ENCODE measurements around the gene FSTL4.

DNA sequence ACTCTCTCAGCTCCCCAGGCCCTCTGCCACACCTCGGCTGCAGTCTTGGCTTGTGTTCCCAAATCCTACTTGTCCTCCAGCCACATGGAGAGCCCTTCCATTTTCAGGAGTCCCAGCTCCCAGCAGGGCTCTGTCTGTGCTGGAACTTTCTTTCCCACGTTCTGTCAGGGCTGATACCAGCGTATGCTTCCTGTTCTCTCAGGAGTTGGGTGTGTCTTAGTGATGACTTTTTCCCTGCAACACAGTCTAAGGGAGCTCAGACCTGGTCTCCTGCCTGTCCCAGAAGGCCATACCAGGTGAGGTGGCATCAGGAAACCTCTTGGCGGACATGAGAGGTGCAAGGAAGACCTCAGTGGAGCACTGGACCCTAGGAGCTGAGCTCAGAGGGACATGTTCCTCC lies 334.0 kb downstream of the FSTL4 start:
- TF ChIP-seq, protein P1, sequence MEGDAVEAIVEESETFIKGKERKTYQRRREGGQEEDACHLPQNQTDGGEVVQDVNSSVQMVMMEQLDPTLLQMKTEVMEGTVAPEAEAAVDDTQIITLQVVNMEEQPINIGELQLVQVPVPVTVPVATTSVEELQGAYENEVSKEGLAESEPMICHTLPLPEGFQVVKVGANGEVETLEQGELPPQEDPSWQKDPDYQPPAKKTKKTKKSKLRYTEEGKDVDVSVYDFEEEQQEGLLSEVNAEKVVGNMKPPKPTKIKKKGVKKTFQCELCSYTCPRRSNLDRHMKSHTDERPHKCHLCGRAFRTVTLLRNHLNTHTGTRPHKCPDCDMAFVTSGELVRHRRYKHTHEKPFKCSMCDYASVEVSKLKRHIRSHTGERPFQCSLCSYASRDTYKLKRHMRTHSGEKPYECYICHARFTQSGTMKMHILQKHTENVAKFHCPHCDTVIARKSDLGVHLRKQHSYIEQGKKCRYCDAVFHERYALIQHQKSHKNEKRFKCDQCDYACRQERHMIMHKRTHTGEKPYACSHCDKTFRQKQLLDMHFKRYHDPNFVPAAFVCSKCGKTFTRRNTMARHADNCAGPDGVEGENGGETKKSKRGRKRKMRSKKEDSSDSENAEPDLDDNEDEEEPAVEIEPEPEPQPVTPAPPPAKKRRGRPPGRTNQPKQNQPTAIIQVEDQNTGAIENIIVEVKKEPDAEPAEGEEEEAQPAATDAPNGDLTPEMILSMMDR (IDR thresholded peaks at IDR 0.05), result no peak
- no peak for TF ChIP-seq ZFX (IDR thresholded peaks at IDR 0.05; ENCODE audit: borderline replicate concordance)
